DMS153 (cell line): Measurements from ENCODE around the gene CEPT1.
A peak's percentile ranks its signal among the peaks of the same experiment; 100 is the strongest.
"Not testable (repeated sequence)": the region's sequence is repeated elsewhere in the genome, so short reads cannot be mapped to it uniquely, and the experiment has no call there.

ENCODE experiments used
- DNase-seq: peaks from one replicate; lab custom pipeline; 2025; lab: John Stamatoyannopoulos, UW

Gene CEPT1

DNA sequence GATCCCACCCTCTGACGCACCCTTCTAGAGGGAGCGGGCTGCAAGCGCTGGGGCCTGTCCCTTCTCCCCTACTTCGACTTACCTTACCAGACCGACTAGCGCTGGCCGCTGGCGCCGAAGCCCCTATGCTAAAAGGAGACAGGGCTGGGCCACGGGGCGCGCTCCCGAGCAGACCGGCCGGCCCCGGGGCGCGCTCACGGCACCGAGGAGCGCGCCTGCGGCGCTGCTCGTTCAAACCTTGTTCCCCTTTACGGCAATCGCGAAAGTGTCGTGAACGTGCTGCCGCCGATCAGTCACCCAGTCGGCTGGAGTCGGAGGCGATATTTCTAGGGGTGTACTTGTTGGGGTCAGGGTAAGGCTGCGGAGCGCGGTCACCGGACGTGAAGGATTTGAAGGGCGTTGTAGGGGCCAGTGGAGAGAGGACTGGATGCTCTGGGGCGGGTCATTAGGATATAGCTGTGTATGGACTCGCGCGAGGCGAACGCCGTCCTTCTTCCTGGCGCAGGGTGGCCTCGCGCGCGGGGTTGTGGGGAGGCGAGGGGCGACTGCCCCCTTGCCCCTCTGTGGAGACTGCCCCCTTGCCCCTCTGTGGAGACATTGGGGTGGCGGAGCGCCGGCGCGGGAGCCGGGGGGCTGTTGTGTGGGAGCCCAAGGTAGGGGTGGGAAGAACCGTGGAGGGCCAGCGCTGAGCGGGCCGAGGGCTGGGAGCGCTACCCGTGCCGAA lies at the start of gene CEPT1, which contains the start of gene DRAM2:
TSS of gene CEPT1 (plus strand) at position 268 of the 724 bp plus-strand sequence. CDS start 7,492 bp downstream, outside the sequence.
TSS of gene DRAM2 (minus strand) at position 138 of the 724 bp plus-strand sequence. CDS start 8,539 bp downstream, outside the sequence.
- DNase-seq, result peak; percentile 88

DNA sequence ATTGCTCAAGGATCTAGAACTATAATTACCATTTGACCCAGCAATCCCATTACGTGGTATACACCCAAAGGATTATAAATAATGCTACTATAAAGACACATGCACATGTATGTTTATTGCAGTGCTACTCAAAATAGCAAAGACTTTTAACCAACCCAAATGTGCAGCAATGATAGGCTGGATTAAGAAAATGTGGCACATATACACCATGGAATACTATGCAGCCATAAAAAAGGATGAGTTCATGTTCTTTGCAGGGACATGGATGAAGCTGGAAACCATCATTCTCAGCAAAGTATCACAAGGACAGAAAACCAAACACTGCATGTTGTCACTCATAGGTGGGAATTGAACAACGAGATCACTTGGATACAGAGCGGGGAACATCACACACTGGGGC lies 44.6 kb upstream of the CEPT1 start:
- not testable (repeated sequence) for DNase-seq

DNA sequence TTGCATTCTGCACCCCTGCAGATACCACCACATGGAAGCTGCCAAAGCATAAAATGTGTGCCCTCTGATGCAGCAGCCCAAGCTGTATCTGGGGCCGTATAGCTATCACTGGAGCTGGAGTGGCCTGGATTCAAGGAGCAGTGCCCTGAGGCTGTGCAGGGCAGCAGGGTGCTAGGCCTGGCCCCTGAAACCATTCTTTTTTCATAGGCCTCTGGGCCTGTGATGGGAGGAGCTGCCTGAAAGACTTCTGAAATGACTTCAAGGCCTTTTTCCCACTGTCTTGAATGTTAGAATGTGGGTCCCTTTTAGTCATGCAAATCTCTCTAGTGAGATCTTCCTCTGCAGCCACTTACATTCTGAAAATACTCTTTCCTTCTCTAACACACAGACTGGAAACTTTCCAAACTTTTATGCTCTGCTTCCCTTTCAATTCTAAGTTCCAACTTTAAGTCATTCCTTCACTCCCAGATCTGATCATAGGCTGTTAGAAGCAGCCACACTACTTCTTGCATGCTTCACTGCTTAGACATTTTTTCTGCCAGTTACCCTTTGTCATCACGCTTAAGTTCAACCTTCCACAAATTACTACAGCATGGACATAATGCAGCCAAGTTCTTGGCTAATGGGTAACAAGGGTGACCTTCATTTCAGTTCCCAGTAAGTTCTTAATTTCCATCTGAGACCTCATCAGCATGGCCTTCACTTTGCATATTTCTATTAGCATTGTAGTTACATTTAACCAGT lies 42.5 kb upstream of the CEPT1 start:
- DNase-seq, result no peak

DNA sequence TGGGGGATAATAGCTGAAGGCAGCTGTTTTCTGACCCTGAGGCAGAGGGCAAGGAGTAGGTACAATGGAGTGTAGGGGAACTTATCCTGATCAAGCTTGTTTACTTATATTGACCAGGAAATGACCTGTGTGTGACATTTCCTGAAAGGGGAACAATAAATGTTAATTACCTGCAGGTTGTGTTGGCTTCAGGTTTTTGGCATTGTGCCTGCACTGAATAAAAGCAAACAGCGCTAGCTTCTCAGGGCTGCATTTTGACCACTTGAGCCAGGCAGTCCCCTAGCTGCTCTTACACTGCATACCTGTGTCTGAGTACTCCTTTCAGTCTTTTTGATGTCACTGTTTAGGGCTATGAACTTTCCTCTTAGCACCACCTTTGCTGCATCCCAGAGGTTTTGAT lies 40.7 kb upstream of the CEPT1 start:
- DNase-seq, result peak; percentile 61

DNA sequence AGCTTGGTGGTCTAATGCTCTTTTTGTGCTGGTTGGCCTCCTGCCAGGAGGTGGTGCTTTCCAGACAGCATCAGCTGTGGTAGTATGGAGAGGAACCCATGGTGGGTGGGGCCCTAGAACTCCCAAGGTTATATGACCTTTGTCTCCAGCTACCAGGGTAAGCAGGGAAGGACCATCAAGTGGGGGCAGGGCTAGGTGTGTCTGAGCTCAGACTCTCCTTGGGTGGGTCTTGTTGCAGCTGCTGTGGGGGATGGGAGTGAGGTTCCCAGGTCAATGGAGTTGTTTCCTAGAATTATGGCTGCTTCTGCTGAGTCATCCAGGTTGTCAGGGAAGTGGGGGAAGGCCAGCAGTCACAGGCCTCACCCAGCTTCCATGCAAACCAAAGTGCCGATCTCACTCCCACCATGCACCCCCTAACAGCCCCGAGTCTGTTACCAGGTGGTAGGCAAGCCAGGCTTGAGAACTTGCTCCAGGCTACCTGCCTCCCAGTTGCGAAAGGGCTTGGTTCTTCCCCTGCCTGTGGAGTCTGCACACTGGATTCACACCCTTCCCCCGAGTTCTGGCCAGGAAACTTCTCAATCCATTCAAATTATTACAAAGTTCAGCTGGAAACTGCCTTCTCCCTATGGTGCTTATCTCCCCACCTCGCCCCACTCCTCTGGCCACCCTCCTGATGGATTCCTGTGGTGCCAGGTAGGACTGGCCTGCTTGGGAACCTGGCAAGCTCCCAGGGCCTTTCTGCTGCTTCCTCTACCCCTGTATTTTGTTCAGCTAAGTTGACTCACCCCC lies 38.0 kb upstream of the CEPT1 start:
- DNase-seq, result no peak

DNA sequence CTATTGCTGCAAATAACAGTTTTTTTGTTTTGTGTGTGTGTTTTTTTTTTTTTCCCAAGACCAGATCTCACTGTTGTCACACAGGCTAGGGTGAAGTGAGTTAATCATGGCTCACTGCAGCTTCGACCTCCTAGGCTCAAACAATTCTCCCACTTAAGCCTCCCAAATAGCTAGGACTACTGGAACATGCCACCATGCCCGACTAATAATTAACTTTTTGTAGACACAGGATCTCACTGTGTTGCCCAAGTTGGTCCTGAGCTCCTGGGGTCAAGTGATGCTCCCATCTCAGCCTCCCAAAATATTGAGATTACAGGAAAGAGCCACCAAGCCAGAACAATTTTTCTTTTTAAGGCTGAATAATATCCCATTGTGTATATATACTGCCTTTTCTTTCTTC lies 35.0 kb upstream of the CEPT1 start:
- DNase-seq, result no peak

DNA sequence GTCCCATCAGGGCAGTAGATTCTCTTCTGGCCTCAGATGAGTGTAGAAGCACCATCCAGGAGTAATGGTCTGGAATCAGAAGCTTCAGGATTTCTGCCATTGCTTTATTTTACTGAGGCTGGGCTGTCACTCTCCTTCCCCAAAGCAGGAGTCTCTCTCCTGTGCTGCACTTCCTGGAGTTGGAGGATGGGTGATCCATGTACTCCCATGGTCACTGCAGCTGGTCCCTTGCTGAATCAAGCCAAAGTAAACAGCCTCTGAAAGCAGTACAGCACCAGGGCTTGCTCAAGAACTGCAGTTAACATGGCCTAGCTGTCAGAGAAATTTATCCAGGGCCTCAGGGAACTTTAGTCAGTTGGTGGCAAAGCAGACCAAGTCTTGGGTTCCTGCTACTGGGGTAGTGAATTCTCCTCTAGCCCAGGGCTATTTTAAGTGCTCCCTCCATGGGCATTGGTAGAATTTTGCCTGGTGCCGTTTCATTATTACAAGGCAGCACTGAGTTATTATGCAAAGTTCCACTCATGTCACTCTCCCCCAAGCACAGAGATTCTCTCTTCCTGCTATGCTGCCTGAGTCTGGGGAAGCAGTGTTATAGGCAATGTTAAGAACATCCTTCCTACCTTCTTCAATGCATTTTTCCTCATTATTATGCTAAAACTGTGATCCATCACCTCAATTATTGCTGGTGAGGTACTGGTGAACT lies 29.7 kb upstream of the CEPT1 start:
- DNase-seq, result peak; percentile 38

DNA sequence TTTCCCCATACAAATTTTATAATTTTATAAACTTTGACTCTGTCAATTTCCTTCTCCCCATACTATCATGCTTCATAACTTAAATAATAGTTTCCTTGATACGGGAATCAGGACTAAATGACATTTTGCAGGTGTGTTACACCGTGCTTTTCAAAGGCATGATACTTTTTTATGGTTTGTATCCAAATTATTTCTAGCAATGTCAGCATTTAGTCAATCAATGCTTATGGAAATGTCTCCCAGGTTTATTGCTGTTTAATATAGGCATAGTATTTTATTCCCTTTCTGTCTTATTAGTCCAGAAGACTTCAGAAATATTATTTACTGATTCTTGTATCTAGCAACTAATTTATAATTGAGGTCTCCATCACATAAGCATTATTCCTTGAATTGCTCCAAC lies 23.5 kb upstream of the CEPT1 start:
- no peak for DNase-seq

DNA sequence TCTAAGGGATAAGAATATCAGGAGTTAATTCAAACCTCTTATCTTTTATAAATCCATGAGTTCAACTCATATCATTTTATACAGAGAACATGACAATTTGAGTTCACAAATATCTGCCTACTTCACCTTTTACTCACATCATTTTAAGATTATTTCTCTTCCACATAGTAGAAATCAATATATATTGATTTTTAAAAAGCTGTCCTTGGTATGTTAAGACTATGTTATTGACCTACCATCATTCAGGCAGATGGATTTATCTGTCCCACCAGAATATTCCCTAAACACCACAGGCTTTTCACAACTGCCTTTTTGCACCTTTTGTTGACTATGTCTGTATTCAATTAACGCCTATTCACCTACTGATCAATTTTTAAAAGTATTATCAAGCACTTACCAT lies 13.7 kb upstream of the CEPT1 start:
- no peak for DNase-seq

DNA sequence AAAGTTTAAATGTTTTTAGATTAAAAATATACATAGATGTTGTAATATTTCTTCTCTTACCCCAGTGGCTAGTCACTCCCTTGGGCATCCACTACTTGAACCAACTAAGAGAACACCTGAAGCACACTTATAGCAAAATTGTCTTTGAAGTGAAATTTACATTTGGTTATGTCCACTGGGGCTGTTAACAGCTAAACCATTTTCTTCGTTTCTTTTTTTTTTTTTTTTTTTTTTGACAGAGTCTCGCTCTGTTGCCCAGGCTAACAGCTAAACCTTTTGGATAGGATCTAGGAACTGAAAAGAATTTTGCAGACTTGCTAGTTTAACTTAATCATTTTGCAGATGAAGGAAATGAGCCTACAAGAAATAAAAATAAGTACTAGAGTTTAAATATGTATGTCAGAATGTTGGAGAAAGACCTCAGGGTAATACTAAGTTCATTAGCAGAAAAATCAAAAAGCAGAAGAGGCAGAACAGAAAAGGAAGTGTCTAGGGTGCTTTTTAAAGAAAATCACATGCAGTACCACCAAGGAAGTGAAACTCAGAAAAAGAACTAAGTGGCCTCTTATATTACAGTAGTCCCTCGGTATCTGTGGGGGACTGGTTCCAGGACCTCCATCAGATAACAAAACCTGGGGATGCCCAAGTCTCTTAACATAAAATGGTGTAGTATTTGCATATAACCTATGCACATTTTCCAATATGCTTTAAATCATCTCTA lies 11.9 kb upstream of the CEPT1 start:
- DNase-seq, result no peak

DNA sequence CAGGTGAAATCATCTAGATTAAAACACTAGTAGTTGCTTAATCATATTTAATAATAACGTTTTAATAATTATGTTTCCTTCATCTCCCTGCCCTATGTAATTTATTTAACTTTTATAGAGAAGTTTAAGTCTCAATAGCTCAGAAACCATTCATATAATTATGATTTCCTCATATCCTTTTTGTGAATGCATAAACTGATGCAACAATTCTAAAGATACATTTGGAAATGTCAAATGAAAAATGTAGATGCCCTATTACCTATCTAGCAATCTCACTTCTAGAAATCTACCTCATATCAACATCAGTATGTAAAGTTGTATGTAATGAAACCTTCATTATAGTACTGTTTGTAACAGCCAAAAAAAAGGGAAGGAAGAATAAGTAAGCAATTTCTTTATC lies 10.6 kb upstream of the CEPT1 start:
- DNase-seq, result no peak

DNA sequence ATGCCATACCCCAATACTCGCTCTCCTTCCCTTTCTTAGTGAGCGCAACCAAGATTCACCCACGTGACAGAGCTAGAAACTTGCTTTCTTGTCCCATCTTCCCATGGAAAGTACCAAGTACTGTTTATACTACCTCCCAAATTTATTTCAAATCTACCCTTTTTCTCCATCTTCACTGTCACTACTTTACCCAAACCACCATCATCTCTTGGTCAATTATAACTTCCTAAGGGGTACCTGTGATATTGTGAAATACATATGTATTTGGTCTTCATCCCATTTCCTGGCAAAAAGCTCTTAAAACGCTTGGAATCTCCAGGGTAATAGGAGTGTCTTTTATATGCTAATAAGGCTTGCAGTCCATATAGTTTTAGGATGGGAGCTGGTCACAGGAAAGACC lies 8.3 kb upstream of the CEPT1 start:
- no peak for DNase-seq

DNA sequence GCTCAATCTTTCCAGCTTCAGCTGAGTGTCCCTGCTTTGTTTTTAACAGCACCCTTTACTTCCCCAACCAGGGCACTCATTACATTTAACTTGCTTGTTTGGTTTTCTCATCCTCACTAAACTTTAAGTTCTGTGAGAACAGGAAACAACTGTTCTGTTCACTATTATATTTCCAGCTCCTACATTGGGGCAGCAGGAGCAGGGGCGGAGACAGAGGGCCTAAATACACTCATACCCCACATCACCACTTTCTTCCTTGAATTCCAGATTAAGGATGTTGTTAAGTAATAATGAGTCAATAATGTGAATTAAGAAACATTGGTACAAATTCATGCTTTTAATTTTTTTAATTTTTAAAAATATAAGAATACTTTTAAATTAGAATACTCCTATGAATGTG lies 6.2 kb upstream of the CEPT1 start:
- DNase-seq, result no peak

DNA sequence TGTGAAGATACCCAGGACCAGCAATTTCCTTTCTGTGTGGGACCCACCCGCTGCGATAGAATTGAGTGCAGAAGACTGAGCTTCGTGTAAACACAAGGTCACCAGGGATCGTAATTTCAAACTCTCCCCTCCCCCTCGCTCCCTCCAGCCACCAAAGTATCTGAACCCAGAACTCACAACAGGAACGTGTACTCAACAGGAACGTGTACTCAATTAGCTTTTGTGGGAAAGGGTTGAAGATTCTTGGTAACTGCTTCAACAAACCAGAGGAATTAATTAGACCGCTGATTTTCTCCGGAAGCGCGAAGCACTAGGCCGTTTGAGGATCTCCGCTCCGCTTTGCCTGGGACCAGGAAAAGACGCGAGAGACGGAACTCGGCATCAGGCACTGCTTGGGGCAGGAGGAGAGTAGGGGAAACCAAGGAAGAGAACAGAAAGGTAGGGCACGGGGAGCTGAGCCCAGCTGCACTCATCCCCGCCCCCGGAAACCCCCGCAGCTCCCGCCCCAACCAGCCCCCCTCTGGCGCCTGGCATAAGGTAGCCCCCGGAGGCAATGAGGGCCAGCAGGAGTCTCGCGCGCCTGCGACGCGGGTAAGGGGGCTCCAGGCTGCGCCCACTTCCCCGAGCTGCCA lies 583 bp upstream of the CEPT1 start:
- DNase-seq, result peak; percentile 64

DNA sequence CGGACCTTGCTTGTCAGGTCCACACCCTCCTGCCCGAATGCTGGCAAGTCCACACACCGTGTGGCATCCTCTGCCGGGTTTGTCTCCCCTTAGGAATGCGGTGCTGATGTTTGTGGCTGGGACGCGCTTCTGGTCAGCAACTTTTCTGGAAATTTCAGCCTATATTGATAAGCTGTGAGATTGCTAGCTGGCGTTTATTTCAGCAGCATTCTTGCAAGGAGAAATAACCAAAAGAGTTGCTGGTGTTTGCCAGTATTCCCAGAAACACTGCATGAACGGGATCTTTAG lies 601 bp downstream of the CEPT1 start:
- DNase-seq, result peak; percentile 4

DNA sequence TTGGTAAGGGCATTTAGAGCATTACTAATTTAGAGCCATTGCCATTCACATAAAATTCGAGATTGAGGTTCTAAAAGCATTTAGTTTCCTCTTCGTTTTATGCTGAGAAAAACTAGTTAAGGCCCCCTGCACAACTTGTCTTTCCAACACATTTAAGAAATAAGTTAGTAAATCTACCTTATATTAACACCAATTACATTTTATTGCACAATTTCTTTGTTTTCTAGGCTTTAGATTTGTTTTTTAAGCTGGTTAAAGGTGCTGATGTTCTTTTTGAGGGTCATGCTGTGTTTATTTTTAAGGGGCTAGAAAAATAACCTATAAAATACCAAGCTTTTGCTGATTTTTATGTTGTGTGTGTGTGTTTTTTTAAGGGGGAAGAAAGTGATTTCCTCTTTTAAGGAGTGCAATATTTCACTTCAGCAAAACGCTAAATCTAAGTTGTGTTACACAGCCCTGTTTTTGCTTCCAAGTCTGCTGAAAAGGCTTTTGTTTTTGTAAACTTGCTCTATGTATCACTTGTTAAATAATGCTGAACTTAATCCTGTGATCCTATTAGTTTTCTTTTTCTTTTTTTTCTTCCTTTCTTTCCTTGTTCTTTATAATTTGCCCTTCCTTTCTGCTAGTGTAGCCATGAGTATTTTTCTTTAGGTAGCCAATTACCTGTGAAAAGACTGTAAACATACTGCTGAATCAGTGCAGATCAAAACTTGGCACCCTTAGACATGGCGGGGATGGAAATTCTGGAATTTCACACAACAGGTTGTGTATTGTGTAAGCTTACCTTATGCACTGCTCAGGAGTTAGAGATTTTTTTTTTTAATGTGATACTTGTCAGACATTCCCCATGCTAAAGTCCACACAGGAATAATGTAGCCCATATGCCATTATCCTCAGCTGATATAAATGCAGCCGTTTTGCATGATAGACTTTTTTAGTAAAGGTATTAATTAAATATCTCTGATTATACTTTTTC lies 1.5 kb downstream of the CEPT1 start:
- no peak for DNase-seq

DNA sequence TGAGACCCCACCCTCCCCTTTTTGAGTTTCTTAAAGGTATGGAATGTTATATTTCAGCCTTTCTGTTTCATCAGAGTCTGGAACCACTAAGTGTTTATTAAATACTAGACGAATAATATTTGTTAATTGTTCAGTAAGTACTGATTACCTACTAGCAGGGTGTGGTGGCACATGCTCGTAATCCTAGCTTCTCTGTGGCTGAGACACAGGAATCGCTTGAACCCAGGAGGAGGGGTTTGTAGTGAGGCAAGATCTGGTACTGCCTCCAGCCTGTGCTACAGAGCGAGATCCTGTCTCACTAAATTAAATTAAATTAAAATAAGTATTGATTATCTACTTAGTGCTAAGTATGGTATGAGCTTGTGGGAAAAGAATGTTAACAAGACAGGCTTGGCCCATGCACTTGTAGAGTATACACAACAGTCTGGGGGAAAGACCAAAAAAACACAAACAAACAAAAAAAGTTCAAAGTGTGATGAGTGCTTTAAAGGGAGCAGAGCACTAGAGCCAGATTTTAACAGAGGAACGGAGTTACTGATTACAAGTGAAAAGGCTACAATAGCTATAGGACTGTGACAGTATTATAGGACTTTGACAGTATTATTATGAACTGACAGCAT lies 2.4 kb downstream of the CEPT1 start:
- no peak for DNase-seq

DNA sequence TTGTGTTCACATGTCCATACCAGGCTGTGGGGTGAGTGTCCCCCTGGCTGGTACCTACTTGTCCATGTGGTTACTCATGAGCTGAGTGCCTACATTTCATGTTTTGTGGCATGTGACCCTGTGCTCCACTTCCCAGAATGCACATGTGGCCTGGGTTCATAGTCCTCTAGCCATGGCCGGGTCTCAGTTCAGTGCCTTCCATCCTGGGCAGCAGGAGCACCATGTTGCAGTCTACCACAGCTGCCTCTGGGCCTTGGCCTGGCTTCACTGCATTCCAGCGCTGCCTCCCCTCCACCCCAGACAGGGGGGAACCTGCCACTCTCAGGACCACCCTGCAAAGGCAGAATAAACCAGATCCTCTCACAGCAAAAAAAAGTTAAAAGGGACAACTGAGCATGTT lies 5.5 kb downstream of the CEPT1 start:
- no peak for DNase-seq

DNA sequence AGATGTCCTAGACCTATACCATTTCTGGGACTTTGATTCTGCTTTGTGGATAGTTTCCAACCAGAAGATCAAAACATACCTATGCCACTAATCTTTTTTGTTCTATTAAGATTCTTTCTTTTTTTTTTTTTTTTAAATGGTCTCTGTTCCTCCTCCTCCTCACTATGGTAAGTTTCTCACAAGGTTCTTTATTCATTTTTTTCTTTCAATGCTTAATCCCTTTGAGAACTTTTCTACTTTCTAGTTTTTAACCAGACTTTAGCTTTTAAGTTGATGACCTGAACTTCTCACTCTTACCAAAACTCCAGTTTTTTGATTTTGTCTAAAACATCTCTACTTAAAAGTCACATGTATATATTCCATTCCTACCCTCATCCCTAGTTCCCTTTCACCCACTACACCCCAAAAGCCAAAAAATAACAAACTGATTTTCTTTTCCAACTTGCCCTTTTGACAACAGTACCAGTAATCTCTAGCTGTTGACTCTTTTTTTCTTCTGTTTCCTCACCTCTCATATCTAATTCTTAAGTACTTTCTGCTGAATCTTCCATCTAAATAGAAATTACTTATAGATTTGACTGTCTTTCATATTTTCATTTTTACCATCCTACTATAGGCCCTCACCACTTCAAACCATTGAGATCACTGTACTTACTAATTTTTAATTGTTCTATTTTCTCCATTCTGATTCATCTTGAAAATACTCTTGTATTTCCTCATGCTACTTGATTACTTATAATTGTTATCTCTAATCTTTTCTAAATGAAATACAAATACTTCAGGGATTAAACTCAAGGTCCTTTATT lies 6.1 kb downstream of the CEPT1 start:
- DNase-seq, result no peak
